HG02943 (cell line): Measurements from ENCODE around the gene UGT3A2.

ENCODE experiments used
- ATAC-seq: cut with Tn5 transposase; IDR thresholded peaks from one replicate; pipeline ENCODE4 v1.9.1; 2021; ENCODE audit warnings: mild to moderate bottlenecking, low read depth, moderate library complexity; ENCODE audit not compliant: unreplicated experiment

The UGT3A2 gene

GRCh38 chr5:36066540-36067210 is at the start of gene UGT3A2:
Gene UGT3A2 (minus strand): TSS chr5:36066882. CDS start chr5:36066789, 93 bp downstream.
- ATAC-seq = no peak

GRCh38 chr5:36111238-36111637 is 44.6 kb upstream of the UGT3A2 start:
- no peak for ATAC-seq

DNA sequence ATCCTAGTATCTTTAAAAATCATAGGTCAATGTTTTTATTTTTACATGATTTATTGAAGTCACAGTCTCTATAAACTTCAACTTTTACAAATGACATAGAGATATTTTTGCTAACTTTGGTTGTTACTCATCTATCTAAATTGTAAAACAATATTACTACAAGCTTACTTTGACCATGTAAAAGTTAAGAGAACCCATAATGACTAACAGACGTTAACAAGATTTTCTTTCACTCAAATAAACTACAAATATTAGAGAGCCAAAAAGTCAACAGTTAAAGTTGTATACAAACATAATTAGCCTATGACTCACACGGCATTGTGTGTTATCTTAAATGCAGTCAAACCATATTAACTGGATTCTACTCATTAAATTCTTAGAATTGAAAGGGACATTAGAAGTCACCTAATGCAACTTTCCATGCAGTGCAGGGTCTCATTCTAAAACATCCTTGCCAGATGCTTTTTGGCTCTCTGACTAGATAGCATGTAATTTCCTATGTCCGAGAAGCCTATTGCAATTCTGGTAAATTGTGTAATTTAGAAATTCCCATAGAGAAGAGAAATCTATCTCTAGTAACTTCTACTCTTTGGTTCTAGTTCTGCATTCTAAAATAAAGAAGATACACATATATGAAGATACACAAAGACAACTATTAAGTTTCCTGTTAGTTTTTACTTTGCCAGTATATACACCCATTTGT is 42.2 kb upstream of the UGT3A2 start:
- ATAC-seq = no peak

DNA sequence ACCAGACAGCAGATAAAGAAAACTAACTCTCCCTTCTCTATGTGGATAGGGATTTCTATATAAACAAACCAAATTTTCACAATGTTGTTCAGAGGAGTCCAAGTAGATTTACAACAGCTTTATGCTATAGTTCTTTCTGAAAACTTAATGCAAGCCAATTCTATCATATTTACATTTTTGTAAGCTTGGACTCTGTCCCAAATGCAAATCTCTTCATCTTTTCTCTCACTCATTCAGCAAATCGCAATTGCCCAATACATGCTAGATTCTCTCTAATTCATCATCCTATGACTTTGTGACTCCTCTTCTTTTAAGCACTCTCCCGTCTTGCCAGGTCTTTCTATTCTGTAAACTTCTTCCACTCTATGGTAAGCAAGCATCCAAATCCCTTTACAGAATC is 39.1 kb upstream of the UGT3A2 start:
- no peak for ATAC-seq

DNA sequence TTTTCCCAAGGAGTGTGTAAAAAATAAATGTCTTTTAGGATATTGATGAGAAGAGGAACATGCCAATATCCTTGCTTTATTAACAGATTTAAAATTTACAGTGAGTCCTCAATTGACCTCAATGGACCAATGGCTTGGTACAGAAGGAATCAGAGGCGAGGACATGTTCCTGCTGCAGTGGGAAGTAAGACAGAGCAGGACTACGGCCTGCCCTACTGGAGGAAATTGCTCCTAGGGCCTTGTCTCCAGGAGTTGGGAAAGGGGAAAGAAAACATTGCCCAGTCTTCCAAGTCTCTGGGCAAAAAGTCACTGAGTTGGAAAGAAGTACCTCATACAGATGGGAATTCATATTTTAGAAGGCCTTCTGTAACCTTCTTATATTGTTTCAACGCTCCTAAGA is 33.1 kb upstream of the UGT3A2 start:
- ATAC-seq = no peak

DNA sequence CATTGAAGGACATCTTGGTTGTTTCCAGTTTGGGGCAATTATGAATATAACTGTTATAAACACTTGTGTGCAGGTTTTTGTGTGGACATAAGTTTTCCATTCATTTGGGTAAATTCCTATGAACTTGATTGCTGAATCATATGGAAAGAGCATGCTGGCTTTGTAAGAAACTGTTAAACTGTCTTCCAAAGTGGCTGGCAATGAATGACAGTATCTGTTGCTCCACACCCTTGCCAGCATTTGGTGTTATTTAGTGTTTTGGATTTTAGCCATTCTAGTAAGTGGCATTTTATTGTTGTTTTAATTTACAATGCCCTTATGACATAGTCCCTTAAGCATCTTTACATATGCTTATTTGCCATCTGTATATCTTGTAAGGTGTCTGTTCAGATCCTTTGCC is 29.8 kb upstream of the UGT3A2 start:
- no peak for ATAC-seq

DNA sequence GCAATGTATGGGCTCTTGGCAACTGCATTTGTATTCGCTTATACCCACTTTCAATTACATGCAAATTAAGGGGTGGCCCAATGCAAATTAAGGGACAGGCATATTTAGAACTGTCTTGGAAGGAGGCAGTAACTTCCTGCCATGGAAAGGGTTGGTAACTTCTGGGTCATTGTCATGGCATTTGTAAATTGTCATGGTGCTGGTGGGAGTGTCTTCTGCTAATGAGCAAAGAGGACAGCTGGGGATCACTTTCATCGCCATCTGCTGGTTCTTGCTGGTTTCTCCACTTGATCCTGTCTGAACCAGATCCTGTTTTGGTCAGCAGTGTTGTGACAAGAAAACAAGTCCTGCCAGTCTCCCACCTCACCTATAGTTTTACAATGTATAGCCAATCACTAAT is 23.3 kb upstream of the UGT3A2 start:
- ATAC-seq = peak; percentile 73

GRCh38 chr5:36079200-36079781 is 12.6 kb upstream of the UGT3A2 start:
- ATAC-seq = peak; percentile 97

GRCh38 chr5:36078430-36078829 is 11.7 kb upstream of the UGT3A2 start:
- ATAC-seq = no peak

GRCh38 chr5:36073595-36074216 is 7.0 kb upstream of the UGT3A2 start:
- peak; percentile 77 for ATAC-seq

- ATAC-seq = peak; percentile 68
These were observed 4.2 kb upstream of the UGT3A2 start for GRCh38 chr5:36070687-36071571.

- no peak for ATAC-seq
These were observed 2.1 kb upstream of the UGT3A2 start for GRCh38 chr5:36068751-36069281.

GRCh38 chr5:36066001-36066539 is 612 bp downstream of the UGT3A2 start:
- ATAC-seq = no peak

- ATAC-seq = no peak
These were observed 6.2 kb downstream of the UGT3A2 start for GRCh38 chr5:36060420-36060887.

DNA sequence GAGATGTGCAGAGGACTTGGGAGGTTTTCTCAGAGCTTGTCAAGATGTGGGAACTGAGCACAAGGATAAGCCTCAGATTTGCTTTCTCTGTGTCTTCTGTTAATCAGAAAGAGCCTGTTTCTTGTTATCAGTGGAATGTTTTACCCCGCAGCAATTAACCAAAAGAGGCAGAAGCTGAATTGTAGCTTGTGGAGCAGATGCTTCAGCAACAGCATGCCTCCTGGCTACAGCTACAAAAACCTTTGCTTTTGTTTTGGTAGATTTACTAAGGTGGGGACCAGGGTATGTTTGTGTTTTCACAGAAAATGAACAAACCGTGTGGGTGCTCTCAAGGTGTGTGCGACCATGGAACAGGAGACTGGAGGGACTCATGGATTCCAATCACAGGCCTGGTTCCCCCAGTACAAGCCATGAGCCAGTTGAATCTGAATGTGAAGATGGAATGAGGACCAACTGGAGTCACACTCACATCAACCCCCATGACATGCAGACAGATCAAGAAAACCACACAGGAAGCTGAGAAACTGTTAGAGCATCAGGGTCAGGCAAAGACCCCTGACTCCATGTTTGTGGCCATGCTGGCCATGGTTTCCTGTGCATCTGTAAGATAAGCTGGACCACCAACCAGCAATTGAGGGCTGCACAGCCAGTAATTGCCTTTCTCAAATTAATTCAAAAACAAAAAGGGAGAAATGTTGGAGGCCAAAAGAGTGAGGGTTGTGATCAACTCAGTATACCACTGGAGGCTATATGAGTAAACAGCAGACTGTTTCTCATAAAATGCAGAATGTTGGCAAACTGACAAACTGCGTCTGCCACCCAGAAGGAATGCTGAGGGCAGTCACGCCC is 6.9 kb downstream of the UGT3A2 start:
- no peak for ATAC-seq

GRCh38 chr5:36058776-36059175 is 7.9 kb downstream of the UGT3A2 start:
- no peak for ATAC-seq

DNA sequence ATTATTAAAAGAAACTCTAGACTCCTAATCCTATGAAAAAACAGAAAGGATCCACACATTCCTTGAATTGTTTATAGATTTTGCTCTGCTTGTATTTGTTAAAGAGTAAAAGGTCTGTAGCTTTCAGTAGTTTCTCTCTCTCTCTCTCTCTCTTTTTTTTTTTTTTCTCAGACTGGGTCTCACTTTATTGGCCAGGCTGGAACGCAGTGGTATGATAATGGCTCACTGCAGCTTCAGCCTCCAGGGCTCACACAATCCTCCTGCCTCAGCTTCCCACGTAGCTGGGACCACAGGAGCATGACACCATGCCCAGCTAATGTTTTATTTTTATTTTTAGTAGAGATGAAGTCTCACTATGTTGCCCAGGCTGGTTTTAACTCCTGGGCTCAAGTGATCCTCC is 9.3 kb downstream of the UGT3A2 start:
- no peak for ATAC-seq

DNA sequence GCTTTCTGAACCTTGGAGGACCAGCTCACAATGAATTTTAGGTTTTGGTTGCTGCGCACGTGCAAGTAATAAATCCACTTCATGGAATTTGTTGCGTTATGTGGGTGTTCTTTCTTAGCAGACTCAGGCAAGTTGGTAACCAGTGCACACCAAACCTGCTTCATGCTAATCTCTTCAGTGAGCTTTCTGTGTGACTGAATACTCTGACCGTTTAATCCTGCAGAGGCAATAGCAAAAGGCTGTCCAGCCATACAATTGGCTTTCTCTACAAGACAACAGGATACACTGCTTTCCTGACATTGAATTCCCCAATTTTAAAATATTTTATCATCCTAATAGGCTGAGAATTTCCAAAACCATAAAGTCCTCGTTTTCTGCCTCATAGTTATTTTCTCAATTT is 10.3 kb downstream of the UGT3A2 start:
- ATAC-seq = no peak

DNA sequence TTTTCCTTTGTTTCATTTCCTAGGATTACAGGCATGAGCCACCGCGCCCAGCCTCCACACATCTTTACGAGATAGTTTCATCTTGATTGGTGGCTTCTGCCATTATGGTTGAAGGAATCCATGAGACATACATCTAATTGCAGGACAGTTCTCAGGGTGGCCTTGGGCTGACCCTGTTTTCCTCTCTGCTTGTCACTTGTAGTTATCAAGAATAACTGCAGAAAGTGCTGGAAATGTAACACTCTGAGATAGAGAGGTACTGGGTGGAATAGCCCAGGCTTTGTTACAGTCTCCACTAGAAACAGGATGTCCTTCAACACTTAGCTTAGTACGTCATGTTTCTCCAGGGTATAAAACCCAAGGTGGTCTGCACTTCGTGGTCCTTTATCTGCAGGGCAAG is 10.7 kb downstream of the UGT3A2 start:
- ATAC-seq = no peak
